A549 (cell line): Measurements from ENCODE around the gene UNC5C. TPM values are rescaled to one million over a fixed set of nuclear protein-coding genes. Genes with fewer than 3 reads are reported as not detected.

ENCODE experiments used
- ATAC-seq, 2 experiments: fragments of 200-7000 bp in 1 of 2; fragments of >200 bp in 1 of 2; cut with Nextera tagmentation in 1 of 2; cut with Tn5 transposase in 1 of 2; 3 replicates each; pipeline versions ENCODE4 v1.8.0 to v1.9.1; 2018 to 2020; ENCODE audit warnings: mild to moderate bottlenecking in 1 of 2, moderate library complexity in 1 of 2
- CTCF ChIA-PET: fragments of 300-600 bp; sonication (Branson Sonifier 250); formaldehyde crosslinking; extraction: SDS; loops from one replicate; lab custom pipeline; 2021; ENCODE audit warnings: antibody characterized with exemption, inconsistent platforms; lab: Yijun Ruan, JAX
- POLR2A ChIA-PET: fragments of 350-600 bp; formaldehyde crosslinking; extraction: SDS; loops from one replicate; lab custom pipeline; 2021; ENCODE audit warnings: antibody characterized with exemption, inconsistent platforms; lab: Yijun Ruan, JAX
- DNase-seq, 2 experiments: peaks; one replicate each; pipeline versions ENCODE4 v3.0.0 to v3.0.0-alpha.2; 2011 to 2016; ENCODE audit warnings: low read depth in 1 of 2, low spot score in 1 of 2
- FAIRE-seq: peaks from 2 replicates; lab custom pipeline; 2011; peaks lifted over from hg19 to GRCh38; lab: Jason Lieb, UNC
- H3K27ac ChIP-seq, 2 experiments: fragments of >200 bp; sonication (Bioruptor Twin); formaldehyde crosslinking; 3 replicates each; pipeline ENCODE4 v1.5.1; 2016 to 2017
- H3K4me1 ChIP-seq: fragments of >200 bp; sonication (Bioruptor Twin); formaldehyde crosslinking; 3 replicates; pipeline ENCODE4 v1.6.1; 2016
- H3K4me2 ChIP-seq: fragments of >200 bp; sonication (Bioruptor Twin); formaldehyde crosslinking; 3 replicates; pipeline ENCODE4 v1.6.1; 2016
- H3K4me3 ChIP-seq: fragments of >200 bp; sonication (Bioruptor Twin); formaldehyde crosslinking; 3 replicates; pipeline ENCODE4 v1.5.1; 2016
- H3K9me3 ChIP-seq: fragments of >200 bp; sonication (Bioruptor Twin); formaldehyde crosslinking; 3 replicates; pipeline ENCODE4 v1.6.1; 2016
- BCL3 ChIP-seq: fragments of >200 bp; sonication (Bioruptor Twin); formaldehyde crosslinking; IDR thresholded peaks from 3 replicates; pipeline ENCODE4 v1.6.1; 2016
- CEBPB ChIP-seq, 2 experiments: fragments of >200 bp in 1 of 2; sonication (Bioruptor Twin) in 1 of 2; formaldehyde crosslinking in 1 of 2; IDR thresholded peaks; 2 replicates each; pipeline ENCODE4 v1.6.1; 2012 to 2016
- CHD2 ChIP-seq: fragments of 150-350 bp; IDR thresholded peaks from 2 replicates; pipeline ENCODE4 v1.6.1; 2014; ENCODE audit warnings: low read length; ENCODE audit not compliant: partially characterized antibody
- CHD4 ChIP-seq: fragments of 200-600 bp; sonication (generic); IDR thresholded peaks from 2 replicates; pipeline ENCODE4 v1.6.1; 2016; ENCODE audit warnings: antibody characterized with exemption, mild to moderate bottlenecking, borderline replicate concordance
- E2F6 ChIP-seq: IDR thresholded peaks from 2 replicates; pipeline ENCODE4 v1.6.1; 2012; ENCODE audit warnings: low read depth, borderline replicate concordance
- FOXS1 ChIP-seq: fragments of 250-450 bp; sonication (Bioruptor Pico); IDR thresholded peaks from 2 replicates; pipeline ENCODE4 v1.5.0; 2020; ENCODE audit warnings: mild to moderate bottlenecking, moderate library complexity
- GATA3 ChIP-seq: IDR thresholded peaks from 2 replicates; pipeline ENCODE4 v1.6.1; 2012; ENCODE audit warnings: borderline replicate concordance
- HDAC2 ChIP-seq: fragments of 200-600 bp; sonication (generic); IDR thresholded peaks from 2 replicates; pipeline ENCODE4 v1.6.1; 2016
- HES2 ChIP-seq: fragments of >200 bp; sonication (Bioruptor Twin); formaldehyde crosslinking; IDR thresholded peaks from 2 replicates; pipeline ENCODE4 v1.6.1; 2016
- HEYL ChIP-seq: fragments of 250-450 bp; sonication (Bioruptor Pico); IDR thresholded peaks from 2 replicates; pipeline ENCODE4 v1.8.0; 2021; ENCODE audit warnings: mild to moderate bottlenecking, moderate library complexity
- HMGXB4 ChIP-seq: fragments of 250-450 bp; sonication (Bioruptor Pico); IDR thresholded peaks from 2 replicates; pipeline ENCODE4 v1.5.0; 2021; ENCODE audit warnings: mild to moderate bottlenecking, moderate library complexity, borderline replicate concordance
- MAFK ChIP-seq: fragments of 450-650 bp; IDR thresholded peaks from 2 replicates; pipeline ENCODE4 v1.6.1; 2014; ENCODE audit not compliant: partially characterized antibody
- NFE2L2 ChIP-seq: fragments of 150-350 bp; conservative IDR thresholded peaks from 2 replicates; pipeline ENCODE4 v1.6.1; 2014; ENCODE audit warnings: low read length
- NPAS2 ChIP-seq: fragments of 250-450 bp; sonication (Bioruptor Pico); IDR thresholded peaks from 2 replicates; pipeline ENCODE4 v1.8.0; 2022; ENCODE audit warnings: mild to moderate bottlenecking, moderate library complexity, borderline replicate concordance
- PBX3 ChIP-seq: IDR thresholded peaks from 2 replicates; pipeline ENCODE4 v1.6.1; 2012
- PHF8 ChIP-seq: fragments of 200-600 bp; sonication (generic); IDR thresholded peaks from 2 replicates; pipeline ENCODE4 v1.6.1; 2016; ENCODE audit warnings: low read depth, mild to moderate bottlenecking, antibody characterized with exemption, moderate library complexity, borderline replicate concordance
- POLR2AphosphoS2 ChIP-seq: conservative IDR thresholded peaks from 2 replicates; pipeline ENCODE4 v1.6.1; 2012; ENCODE audit warnings: low read length, improper control_type of control experiment, inconsistent platforms
- RAD21 ChIP-seq, 2 experiments: fragments of >200 bp in 1 of 2; sonication (Bioruptor Twin) in 1 of 2; formaldehyde crosslinking in 1 of 2; IDR thresholded peaks in 1 of 2; conservative IDR thresholded peaks in 1 of 2; 2 replicates in 1 of 2; 3 replicates in 1 of 2; pipeline ENCODE4 v1.6.1; 2012 to 2018; ENCODE audit warnings: inconsistent platforms in 1 of 2
- RCOR1 ChIP-seq: fragments of 150-350 bp; IDR thresholded peaks from 2 replicates; pipeline ENCODE4 v1.6.1; 2014; ENCODE audit warnings: antibody characterized with exemption, low read length, low read depth
- REST ChIP-seq: fragments of 200-600 bp; sonication (generic); IDR thresholded peaks from 2 replicates; pipeline ENCODE4 v1.6.1; 2016; ENCODE audit warnings: antibody characterized with exemption, mild to moderate bottlenecking, moderate library complexity
- TP53 ChIP-seq: fragments of 250-450 bp; sonication (Bioruptor Pico); IDR thresholded peaks from 2 replicates; pipeline ENCODE4 v1.5.0; 2021; ENCODE audit warnings: mild to moderate bottlenecking, moderate library complexity
- USF2 ChIP-seq: fragments of 450-650 bp; IDR thresholded peaks from 2 replicates; pipeline ENCODE4 v1.6.1; 2014; ENCODE audit warnings: antibody characterized with exemption
- ZC3H11A ChIP-seq: fragments of 450-650 bp; IDR thresholded peaks from 2 replicates; pipeline ENCODE4 v1.6.1; 2014; ENCODE audit warnings: antibody characterized with exemption, mild to moderate bottlenecking
- ZNF302 ChIP-seq: fragments of 250-450 bp; sonication (Bioruptor Pico); IDR thresholded peaks from 2 replicates; pipeline ENCODE4 v1.9.0; 2021; ENCODE audit warnings: inconsistent platforms, mild to moderate bottlenecking, moderate library complexity
- ZSCAN20 ChIP-seq: fragments of 250-450 bp; sonication (Bioruptor Pico); IDR thresholded peaks from 2 replicates; pipeline ENCODE4 v1.8.0; 2022; ENCODE audit warnings: mild to moderate bottlenecking, moderate library complexity
- WGBS: methylation state at CpG from one replicate; pipeline ENCODE4 v1.1.6; 2017; ENCODE audit errors: missing lambda C conversion rate; 5-methylcytosine and 5-hydroxymethylcytosine counted together
- polyA plus RNA-seq, 4 experiments: library from polyadenylated mRNA; depleted of rRNA in 3 of 4; stranded (reverse); fragments of >200 nt; fragmentation: RNase III in 1 of 4; extraction: RNeasy Plus Mini Kit Qiagen cat#74134 plus additional on column Dnase treatment in 1 of 4; gene quantifications; 2 replicates in 3 of 4; 3 replicates in 1 of 4; pipeline ENCODE4 v1.2.3, GENCODE V29; 2011 to 2017

UNC5C gene
- polyA plus RNA-seq, 2 of the 4 experiments (the other 2 are of a cell fraction), result 0.13 TPM; not detected in 1

- FAIRE-seq (no peak), ATAC-seq (no peak), DNase-seq (no peak)
- H3K27ac ChIP-seq, result no peak overlapping the region
- H3K4me1 ChIP-seq, result peaks cover 7% of the 10 kb centered on the region; the same call in 1 of the 3 replicates
- H3K9me3 ChIP-seq, result no peaks in the 10 kb centered on the region
- WGBS, result 87% methylated on average over 1 of the region's 1 CpG
- no peak overlapping the region for H3K4me2 ChIP-seq
- H3K4me3 ChIP-seq, result no peak overlapping the region
- CTCF ChIA-PET, result no interaction called here
- no peak for TF ChIP-seq HDAC2
- no peak for TF ChIP-seq MAFK
- TF ChIP-seq CEBPB (IDR thresholded peaks at IDR 0.05), result no peak
- no peak for TF ChIP-seq HES2
- no peak for TF ChIP-seq ZSCAN20 (CRISPR knock-in tag)
- no peak for TF ChIP-seq HMGXB4 (CRISPR knock-in tag)
- no peak for TF ChIP-seq GATA3
- TF ChIP-seq CHD4, result no peak
- no peak for TF ChIP-seq FOXS1 (CRISPR knock-in tag)
- TF ChIP-seq BCL3, result no peak
- TF ChIP-seq NFE2L2, result no peak
- no peak for TF ChIP-seq E2F6
- POLR2A ChIA-PET, result no interaction called here
These were observed 253.6 kb downstream of the UNC5C start for GRCh38 chr4:95295157-95295556.

- CTCF ChIA-PET, result no interaction called here
- 81% methylated on average over 4 of the region's 4 CpGs for WGBS
- Histone ChIP-seq H3K9me3 (no peaks in the 10 kb centered on the region), H3K4me3 (no peak overlapping the region), H3K27ac (no peak overlapping the region), H3K4me2 (no peak overlapping the region)
- ATAC-seq, result no peak
- TF ChIP-seq USF2 (no peak), PHF8 (no peak), FOXS1 (CRISPR knock-in tag) (no peak), HEYL (CRISPR knock-in tag) (no peak), RAD21 (conservative IDR thresholded peaks at IDR 0.05 in 1 of 2, IDR thresholded peaks at IDR 0.05 in 1 of 2) (no peak), NPAS2 (CRISPR knock-in tag) (no peak), HDAC2 (no peak), ZC3H11A (no peak), CHD2 (no peak), REST (no peak), PBX3 (no peak), POLR2AphosphoS2 (no peak), RCOR1 (no peak), TP53 (CRISPR knock-in tag) (no peak), ZNF302 (CRISPR knock-in tag) (no peak)
- TF ChIP-seq, all 56 proteins: peak for 0
- POLR2A ChIA-PET, result no interaction called here
- H3K4me1 ChIP-seq, result peaks cover 15% of the 10 kb centered on the region; the same call in 2 of the 3 replicates
- DNase-seq, result no peak
- FAIRE-seq, result no peak
These were observed 254.5 kb downstream of the UNC5C start for GRCh38 chr4:95294321-95294720.
